GM23248 (cell line): ENCODE measurements around the gene ATAD3A. TPM values are rescaled to one million over a fixed set of nuclear protein-coding genes. Genes with fewer than 3 reads are reported as not detected.
"Not testable (repeated sequence)": the region's sequence is repeated elsewhere in the genome, so short reads cannot be mapped to it uniquely, and the experiment has no call there.

ENCODE experiments used
- DNase-seq: peaks from one replicate; pipeline ENCODE4 v3.0.0-alpha.2; 2015
- H2AFZ ChIP-seq: fragments of 200-600 bp; sonication (generic); 2 replicates; pipeline ENCODE4 v1.6.1; 2016; ENCODE audit warnings: antibody characterized with exemption
- H3F3A ChIP-seq: fragments of 200-600 bp; sonication (generic); 2 replicates; pipeline ENCODE4 v1.6.1; 2016; ENCODE audit warnings: mild to moderate bottlenecking, antibody characterized with exemption, mixed run types; ENCODE audit not compliant: insufficient read depth
- H3K27ac ChIP-seq: fragments of 200-600 bp; sonication (generic); 2 replicates; pipeline ENCODE4 v1.5.1; 2016; ENCODE audit warnings: mild to moderate bottlenecking
- H3K27me3 ChIP-seq: fragments of 200-600 bp; sonication (generic); replicated peaks from 2 replicates; pipeline ENCODE4 v1.6.1; 2016; ENCODE audit warnings: mild to moderate bottlenecking; ENCODE audit not compliant: insufficient read depth
- H3K36me3 ChIP-seq: fragments of 200-600 bp; sonication (generic); 2 replicates; pipeline ENCODE4 v1.6.1; 2016; ENCODE audit warnings: low read depth, mild to moderate bottlenecking
- H3K4me1 ChIP-seq: fragments of 200-600 bp; sonication (generic); 2 replicates; pipeline ENCODE4 v1.6.1; 2016; ENCODE audit warnings: mild to moderate bottlenecking; ENCODE audit not compliant: insufficient read depth
- H3K4me2 ChIP-seq: fragments of 200-600 bp; sonication (generic); one replicate; pipeline ENCODE4 v1.6.1; 2016; ENCODE audit warnings: mild to moderate bottlenecking; ENCODE audit not compliant: unreplicated experiment
- H3K4me3 ChIP-seq: fragments of 200-600 bp; sonication (generic); 2 replicates; pipeline ENCODE4 v1.5.1; 2016; ENCODE audit warnings: mild to moderate bottlenecking
- H3K79me2 ChIP-seq: fragments of 200-600 bp; sonication (generic); 2 replicates; pipeline ENCODE4 v1.6.1; 2016; ENCODE audit warnings: mild to moderate bottlenecking; ENCODE audit not compliant: insufficient read depth
- H3K9ac ChIP-seq: fragments of 200-600 bp; sonication (generic); 2 replicates; pipeline ENCODE4 v1.6.1; 2016; ENCODE audit warnings: mild to moderate bottlenecking
- H3K9me2 ChIP-seq: fragments of 200-600 bp; sonication (generic); 2 replicates; pipeline ENCODE4 v1.6.1; 2016; ENCODE audit warnings: mixed run types, mild to moderate bottlenecking, moderate library complexity; ENCODE audit not compliant: insufficient read depth
- H3K9me3 ChIP-seq: fragments of 200-600 bp; sonication (generic); one replicate; pipeline ENCODE4 v1.6.1; 2017; ENCODE audit warnings: low read depth
- H4K20me1 ChIP-seq: fragments of 200-600 bp; sonication (generic); 2 replicates; pipeline ENCODE4 v1.6.0; 2016; ENCODE audit not compliant: insufficient read depth
- EZH2 ChIP-seq: fragments of 200-600 bp; sonication (generic); IDR thresholded peaks from 2 replicates; pipeline ENCODE4 v1.6.1; 2018; ENCODE audit warnings: antibody characterized with exemption, mild to moderate bottlenecking; ENCODE audit not compliant: insufficient read depth, poor library complexity, severe bottlenecking
- EZH2phosphoT487 ChIP-seq: fragments of 200-600 bp; sonication (generic); IDR thresholded peaks from 2 replicates; pipeline ENCODE4 v1.6.1; 2018; ENCODE audit warnings: antibody characterized with exemption, moderate library complexity, mild to moderate bottlenecking, low read depth; ENCODE audit not compliant: insufficient read depth
- WGBS, 2 experiments: methylation state at CpG; one replicate each; pipeline ENCODE4 v1.1.6; 2015 to 2017; ENCODE audit warnings: low lambda C conversion rate in 2 of 2, low coverage in 1 of 2; ENCODE audit errors: missing lambda C conversion rate in 2 of 2; 5-methylcytosine and 5-hydroxymethylcytosine counted together
- in situ Hi-C: fragments of 300-500 bp; cut with MboI; formaldehyde crosslinking; loops from 2 replicates; pipeline ENCODE4 v1.15.0; 2020
- polyA plus RNA-seq: library from polyadenylated mRNA; unstranded; fragments of >200 nt; fragmentation: Nextera tagmentation; extraction: Ambion mirVana; gene quantifications from 2 replicates; pipeline ENCODE4 v1.2.1, GENCODE V29; 2016
- total RNA-seq: library from RNA; depleted of rRNA; stranded (reverse); fragments of >200 nt; shearing (Covaris generic); gene quantifications from 2 replicates; pipeline ENCODE4 v1.2.3, GENCODE V29; 2014

Gene ATAD3A
- total and polyA plus RNA-seq, 2 experiments from 2014 or later = 42.8 to 45.8 TPM

DNA sequence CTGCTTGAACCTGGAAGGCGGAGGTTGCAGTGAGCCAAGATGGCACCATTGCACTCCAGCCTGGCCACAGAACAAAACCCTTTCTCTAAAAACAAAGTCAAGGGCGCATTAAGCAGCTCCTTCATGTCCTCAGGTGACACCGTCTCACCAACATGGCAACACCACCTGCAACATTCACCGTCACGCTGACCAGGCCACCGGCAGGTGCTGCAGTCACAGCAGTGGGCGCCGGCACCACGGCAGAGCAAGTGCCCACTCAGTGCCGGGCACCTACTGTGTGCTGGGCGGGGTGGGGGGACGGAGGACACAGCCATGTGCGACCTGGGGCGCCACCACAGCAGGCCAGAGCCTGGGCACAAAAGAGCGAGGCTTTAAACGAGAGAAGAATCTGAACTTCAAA lies 28.2 kb upstream of the ATAD3A start:
- H3K4me1 ChIP-seq = no peaks in the 10 kb centered on the region
- H3F3A ChIP-seq = no peaks in the 10 kb centered on the region
- peaks cover 9% of the 10 kb centered on the region; the same call in 1 of the 2 replicates for H3K36me3 ChIP-seq
- no peak overlapping the region for H2AFZ ChIP-seq
- in situ Hi-C loops = no loop called here
- no peaks in the 10 kb centered on the region for H3K27me3 ChIP-seq
- WGBS, 2 experiments = 95 to 99% methylated on average over 16 of the region's 16 CpGs
- no peak overlapping the region for H3K27ac ChIP-seq
- no peak for DNase-seq
- H3K4me2 ChIP-seq = no peak overlapping the region
- no peaks in the 10 kb centered on the region for H4K20me1 ChIP-seq
- no peak for TF ChIP-seq EZH2phosphoT487
- no peak for TF ChIP-seq EZH2
- H3K9ac ChIP-seq = no peak overlapping the region
- H3K9me3 ChIP-seq = no peaks in the 10 kb centered on the region
- H3K79me2 ChIP-seq = peaks cover 41% of the 10 kb centered on the region
- H3K4me3 ChIP-seq = no peak overlapping the region
- H3K9me2 ChIP-seq = no peaks in the 10 kb centered on the region

DNA sequence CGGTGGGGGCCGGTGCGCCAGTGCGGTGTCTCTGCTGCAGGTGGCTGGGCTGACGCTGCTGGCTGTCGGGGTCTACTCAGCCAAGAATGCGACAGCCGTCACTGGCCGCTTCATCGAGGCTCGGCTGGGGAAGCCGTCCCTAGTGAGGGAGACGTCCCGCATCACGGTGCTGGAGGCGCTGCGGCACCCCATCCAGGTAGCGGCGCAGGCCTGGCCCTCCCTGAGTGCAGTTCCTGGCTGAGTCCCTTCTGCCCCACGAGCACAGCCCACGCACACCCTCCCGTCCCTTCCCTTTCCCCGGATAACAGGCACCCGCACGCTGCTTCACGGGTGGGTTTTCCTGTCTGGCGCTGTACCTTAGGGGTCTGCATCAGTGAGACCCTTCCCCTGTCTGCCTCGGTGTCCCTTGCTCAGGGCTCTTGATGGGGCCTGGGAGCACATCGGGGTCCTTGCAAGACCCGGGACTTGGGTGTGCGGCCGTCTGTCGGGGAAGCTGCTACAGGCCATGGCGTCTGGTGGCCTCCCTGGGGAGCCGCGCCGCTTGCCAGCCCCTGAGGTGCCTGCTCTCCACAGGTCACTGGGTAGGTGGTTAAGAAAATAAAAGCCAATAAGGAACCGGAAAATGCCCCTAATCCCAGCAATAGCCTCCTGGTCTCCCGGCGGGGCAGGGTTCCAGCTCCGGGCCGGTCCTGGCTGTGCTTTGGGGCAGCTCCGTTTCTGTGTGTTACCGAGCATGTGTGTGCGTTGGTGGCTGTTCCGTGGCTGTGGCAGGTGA lies 26.8 kb upstream of the ATAD3A start:
- H3K9me2 ChIP-seq, H3K36me3 ChIP-seq, H3K9ac ChIP-seq, H3K4me1 ChIP-seq, H3K27ac ChIP-seq, H3K27me3 ChIP-seq, H3K4me2 ChIP-seq, H4K20me1 ChIP-seq, in situ Hi-C loops, H3K4me3 ChIP-seq, H3K9me3 ChIP-seq, DNase-seq, H3F3A ChIP-seq, H2AFZ ChIP-seq: not testable (repeated sequence)
- H3K79me2 ChIP-seq = peaks cover 34% of the 10 kb centered on the region
- WGBS, 2 experiments = 95% methylated on average over 34 to 35 of the region's 46 CpGs

DNA sequence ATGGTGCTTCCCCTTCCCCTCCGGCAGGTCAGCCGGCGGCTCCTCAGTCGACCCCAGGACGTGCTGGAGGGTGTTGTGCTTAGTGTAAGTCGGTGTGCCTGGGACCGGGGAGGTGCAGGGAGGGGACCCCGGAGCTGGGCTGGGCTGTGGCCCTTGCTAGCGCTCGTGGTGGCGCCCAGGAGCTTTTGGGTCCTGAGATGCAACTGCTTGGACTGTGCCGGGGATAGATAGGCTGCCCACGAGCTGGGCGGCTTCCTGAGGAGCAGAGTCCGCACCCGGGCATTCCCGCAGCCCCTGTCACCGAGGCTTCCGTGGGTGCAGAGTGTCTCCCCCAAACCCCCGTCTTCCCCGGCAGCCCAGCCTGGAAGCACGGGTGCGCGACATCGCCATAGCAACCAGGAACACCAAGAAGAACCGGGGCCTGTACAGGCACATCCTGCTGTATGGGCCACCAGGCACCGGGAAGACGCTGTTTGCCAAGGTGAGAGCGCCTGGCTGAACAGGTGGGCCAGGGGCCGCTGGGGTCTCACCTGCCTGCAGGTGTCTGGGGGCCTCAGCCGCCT lies 26.1 kb upstream of the ATAD3A start:
- H3K4me3 ChIP-seq, H3K27ac ChIP-seq, in situ Hi-C loops, H4K20me1 ChIP-seq, H3F3A ChIP-seq, H3K4me2 ChIP-seq, H2AFZ ChIP-seq, H3K4me1 ChIP-seq, H3K9me3 ChIP-seq, H3K9me2 ChIP-seq, H3K9ac ChIP-seq, DNase-seq, H3K27me3 ChIP-seq: not testable (repeated sequence)
- peaks cover 11% of the 10 kb centered on the region; the same call in 1 of the 2 replicates for H3K36me3 ChIP-seq
- H3K79me2 ChIP-seq = peaks cover 30% of the 10 kb centered on the region
- 97 to 98% methylated on average over 29 to 31 of the region's 31 CpGs for WGBS, 2 experiments

DNA sequence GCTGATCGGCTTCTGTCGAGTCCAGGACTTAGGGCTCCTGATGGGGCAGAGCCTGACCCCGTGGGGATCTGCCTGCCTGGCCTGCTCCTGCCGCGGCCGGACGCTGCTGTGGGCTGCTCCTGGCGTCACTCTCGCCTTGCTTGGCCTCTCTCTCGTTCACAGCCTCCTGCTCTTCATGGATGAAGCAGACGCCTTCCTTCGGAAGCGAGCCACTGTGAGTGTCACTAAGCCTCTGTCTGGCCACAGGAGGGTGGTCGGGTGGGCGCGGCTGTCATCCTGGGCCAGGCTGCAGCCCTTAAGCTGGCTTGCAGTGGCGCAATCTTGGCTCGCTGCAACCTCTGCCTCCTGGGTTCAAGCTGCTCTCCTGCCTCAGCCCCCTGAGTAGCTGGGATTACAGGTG lies 24.3 kb upstream of the ATAD3A start:
- no peak for TF ChIP-seq EZH2phosphoT487
- no peak for TF ChIP-seq EZH2
- H2AFZ ChIP-seq = no peak overlapping the region
- H3K9me2 ChIP-seq = no peaks in the 10 kb centered on the region
- no peaks in the 10 kb centered on the region for H3K27me3 ChIP-seq
- 85 to 94% methylated on average over 12 to 14 of the region's 18 CpGs for WGBS, 2 experiments
- H3K27ac ChIP-seq = no peak overlapping the region
- in situ Hi-C loops = no loop called here
- no peaks in the 10 kb centered on the region for H3K9me3 ChIP-seq
- no peak for DNase-seq
- no peak overlapping the region for H3K9ac ChIP-seq
- H4K20me1 ChIP-seq = no peaks in the 10 kb centered on the region
- peaks cover 35% of the 10 kb centered on the region for H3K79me2 ChIP-seq
- H3K4me1 ChIP-seq = no peaks in the 10 kb centered on the region
- peaks cover 30% of the 10 kb centered on the region for H3K36me3 ChIP-seq
- no peak overlapping the region for H3K4me2 ChIP-seq
- H3K4me3 ChIP-seq = no peak overlapping the region
- H3F3A ChIP-seq = no peaks in the 10 kb centered on the region

DNA sequence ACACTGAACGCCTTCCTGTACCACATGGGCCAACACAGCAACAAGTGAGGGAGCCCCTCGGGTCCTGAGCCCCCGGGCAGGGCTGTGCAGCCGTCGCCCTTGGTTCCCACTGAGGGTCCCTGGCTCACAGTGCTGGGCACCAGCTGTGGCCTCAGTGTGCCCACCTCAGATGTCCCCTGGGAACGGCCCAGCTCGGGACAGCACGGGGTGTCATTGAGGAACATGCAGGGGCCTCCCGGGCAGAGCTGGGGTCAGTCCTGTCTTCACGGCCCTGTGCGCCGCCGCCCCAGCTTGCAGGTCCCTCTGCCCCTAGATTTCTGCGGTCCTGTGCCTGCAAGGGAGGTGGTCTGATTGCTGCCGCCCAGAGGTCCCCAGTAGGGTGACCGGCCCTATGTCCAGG lies 22.7 kb upstream of the ATAD3A start:
- Histone ChIP-seq H3K27me3 (no peaks in the 10 kb centered on the region), H3K9ac (no peak overlapping the region), H3K4me1 (no peaks in the 10 kb centered on the region), H3K27ac (no peak overlapping the region), H3K4me3 (no peak overlapping the region), H3K9me2 (no peaks in the 10 kb centered on the region), H3K9me3 (no peaks in the 10 kb centered on the region), H3K79me2 (peaks cover 24% of the 10 kb centered on the region), H3F3A (no peaks in the 10 kb centered on the region), H2AFZ (no peak overlapping the region), H3K36me3 (peaks cover 40% of the 10 kb centered on the region), H3K4me2 (no peak overlapping the region), H4K20me1 (no peaks in the 10 kb centered on the region)
- in situ Hi-C loops = no loop called here
- no peak for TF ChIP-seq EZH2
- TF ChIP-seq EZH2phosphoT487 = no peak
- no peak for DNase-seq
- WGBS, 2 experiments = 96 to 98% methylated on average over 11 to 15 of the region's 16 CpGs
